Measurements from ENCODE around the gene ADAM15.

DNA sequence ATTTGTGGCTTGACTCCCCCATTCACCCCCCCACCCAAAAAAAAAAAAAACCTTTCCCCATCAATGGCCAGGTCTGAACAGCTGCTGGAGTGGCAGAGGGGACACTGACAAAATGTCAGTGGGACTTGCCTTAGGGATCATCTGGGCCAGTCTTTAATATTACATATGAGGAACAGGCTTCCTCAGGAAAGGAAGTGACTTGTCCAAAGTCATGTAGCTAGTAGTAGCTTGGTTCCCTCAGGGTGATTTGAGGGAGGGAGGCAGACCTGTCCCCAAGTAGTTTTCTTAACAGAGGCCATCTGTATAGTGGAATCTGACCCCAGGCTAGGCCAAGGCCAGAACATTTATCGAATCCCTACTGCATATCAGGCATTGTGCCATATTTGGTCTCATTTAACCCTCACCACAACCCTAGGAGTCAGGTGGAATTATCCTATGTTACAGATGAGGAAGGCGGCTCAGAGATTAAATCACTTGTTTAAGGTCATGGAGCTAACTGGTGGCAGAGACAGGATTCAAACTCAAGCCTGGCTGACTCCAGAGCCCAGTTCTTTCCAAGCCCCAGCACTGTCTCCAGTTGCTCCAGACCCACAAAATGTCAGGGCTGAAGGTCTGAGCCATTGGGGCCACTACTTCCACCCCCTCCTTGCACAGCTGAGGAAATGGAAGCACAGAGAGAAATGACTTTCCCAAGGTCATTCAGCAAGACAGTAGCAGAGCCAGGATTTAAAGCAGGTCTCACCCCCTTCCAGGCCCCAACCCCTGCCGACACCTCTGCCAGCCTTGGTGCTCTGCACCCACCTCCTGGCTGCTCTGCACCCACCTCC lies 38.1 kb upstream of the ADAM15 start:
- TF ChIP-seq, protein P1, sequence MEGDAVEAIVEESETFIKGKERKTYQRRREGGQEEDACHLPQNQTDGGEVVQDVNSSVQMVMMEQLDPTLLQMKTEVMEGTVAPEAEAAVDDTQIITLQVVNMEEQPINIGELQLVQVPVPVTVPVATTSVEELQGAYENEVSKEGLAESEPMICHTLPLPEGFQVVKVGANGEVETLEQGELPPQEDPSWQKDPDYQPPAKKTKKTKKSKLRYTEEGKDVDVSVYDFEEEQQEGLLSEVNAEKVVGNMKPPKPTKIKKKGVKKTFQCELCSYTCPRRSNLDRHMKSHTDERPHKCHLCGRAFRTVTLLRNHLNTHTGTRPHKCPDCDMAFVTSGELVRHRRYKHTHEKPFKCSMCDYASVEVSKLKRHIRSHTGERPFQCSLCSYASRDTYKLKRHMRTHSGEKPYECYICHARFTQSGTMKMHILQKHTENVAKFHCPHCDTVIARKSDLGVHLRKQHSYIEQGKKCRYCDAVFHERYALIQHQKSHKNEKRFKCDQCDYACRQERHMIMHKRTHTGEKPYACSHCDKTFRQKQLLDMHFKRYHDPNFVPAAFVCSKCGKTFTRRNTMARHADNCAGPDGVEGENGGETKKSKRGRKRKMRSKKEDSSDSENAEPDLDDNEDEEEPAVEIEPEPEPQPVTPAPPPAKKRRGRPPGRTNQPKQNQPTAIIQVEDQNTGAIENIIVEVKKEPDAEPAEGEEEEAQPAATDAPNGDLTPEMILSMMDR (IDR thresholded peaks at IDR 0.05; ENCODE audit: extremely low read depth in 1 of 2, insufficient read depth in 1 of 2, low read depth in 1 of 2, low read length in 2 of 2): no peak
- TF ChIP-seq JUN (IDR thresholded peaks at IDR 0.05; ENCODE audit: borderline replicate concordance, insufficient read depth, insufficient read length, low read depth): no peak

All from endothelial cell of umbilical vein (primary cell).